Loucy (cell line): Measurements from ENCODE around the gene GNRHR.

Source experiments
- H2AFZ ChIP-seq: fragments of 200-600 bp; sonication (generic); 2 replicates; pipeline ENCODE4 v1.6.0; 2016; ENCODE audit warnings: antibody characterized with exemption, mild to moderate bottlenecking, low read length, moderate library complexity
- H3F3A ChIP-seq: fragments of 200-600 bp; 2 replicates; pipeline ENCODE4 v1.6.0; 2016; ENCODE audit warnings: antibody characterized with exemption, low read depth, mild to moderate bottlenecking
- H3K27me3 ChIP-seq: fragments of 200-600 bp; sonication (generic); 2 replicates; pipeline ENCODE4 v1.6.1; 2014; ENCODE audit warnings: low read length, mild to moderate bottlenecking; ENCODE audit not compliant: insufficient read depth, poor library complexity, severe bottlenecking
- H3K36me3 ChIP-seq: fragments of 200-600 bp; sonication (generic); 2 replicates; pipeline ENCODE4 v1.6.1; 2016; ENCODE audit warnings: low read length; ENCODE audit not compliant: insufficient read depth
- H3K4me1 ChIP-seq: fragments of 200-600 bp; sonication (generic); 2 replicates; pipeline ENCODE4 v1.5.1; 2014; ENCODE audit warnings: low read length, mild to moderate bottlenecking; ENCODE audit not compliant: insufficient read depth, poor library complexity, severe bottlenecking
- H3K4me2 ChIP-seq: fragments of 200-600 bp; sonication (generic); 2 replicates; pipeline ENCODE4 v1.6.0; 2014; ENCODE audit warnings: antibody characterized with exemption, low read length, low read depth, mild to moderate bottlenecking; ENCODE audit not compliant: poor library complexity, severe bottlenecking
- H3K4me3 ChIP-seq: fragments of 200-600 bp; sonication (generic); 2 replicates; pipeline ENCODE4 v1.5.1; 2014; ENCODE audit warnings: low read length, mild to moderate bottlenecking, mixed read lengths; ENCODE audit not compliant: poor library complexity, severe bottlenecking
- H3K79me2 ChIP-seq: fragments of 200-600 bp; sonication (generic); 2 replicates; pipeline ENCODE4 v1.6.1; 2014; ENCODE audit warnings: low read length; ENCODE audit not compliant: insufficient read depth
- H3K9ac ChIP-seq: fragments of 200-600 bp; sonication (generic); 2 replicates; pipeline ENCODE4 v1.6.0; 2014; ENCODE audit warnings: mild to moderate bottlenecking, low read depth, low read length, moderate library complexity; ENCODE audit not compliant: poor library complexity, severe bottlenecking
- H3K9me2 ChIP-seq: fragments of 200-600 bp; sonication (generic); replicated peaks from 2 replicates; pipeline ENCODE4 v1.6.1; 2016; ENCODE audit warnings: low read depth, low read length, mixed read lengths
- H3K9me3 ChIP-seq: fragments of 200-600 bp; sonication (generic); 2 replicates; pipeline ENCODE4 v1.6.1; 2014; ENCODE audit warnings: mild to moderate bottlenecking, antibody characterized with exemption, low read length, low read depth; ENCODE audit not compliant: insufficient read depth
- H4K20me1 ChIP-seq: fragments of 200-600 bp; sonication (generic); 2 replicates; pipeline ENCODE4 v1.6.0; 2014; ENCODE audit warnings: antibody characterized with exemption, low read length, mild to moderate bottlenecking; ENCODE audit not compliant: insufficient read depth, poor library complexity, severe bottlenecking
- EZH2phosphoT487 ChIP-seq: fragments of 200-600 bp; IDR thresholded peaks from 2 replicates; pipeline ENCODE4 v1.6.1; 2018; ENCODE audit warnings: antibody characterized with exemption, mild to moderate bottlenecking, moderate library complexity, borderline replicate concordance
- TF ChIP-seq, protein P1 (sequence below): fragments of 200-600 bp; sonication (generic); conservative IDR thresholded peaks from 2 replicates; pipeline ENCODE4 v1.5.1; 2014; ENCODE audit warnings: mild to moderate bottlenecking, antibody characterized with exemption, low read length

GNRHR gene

DNA sequence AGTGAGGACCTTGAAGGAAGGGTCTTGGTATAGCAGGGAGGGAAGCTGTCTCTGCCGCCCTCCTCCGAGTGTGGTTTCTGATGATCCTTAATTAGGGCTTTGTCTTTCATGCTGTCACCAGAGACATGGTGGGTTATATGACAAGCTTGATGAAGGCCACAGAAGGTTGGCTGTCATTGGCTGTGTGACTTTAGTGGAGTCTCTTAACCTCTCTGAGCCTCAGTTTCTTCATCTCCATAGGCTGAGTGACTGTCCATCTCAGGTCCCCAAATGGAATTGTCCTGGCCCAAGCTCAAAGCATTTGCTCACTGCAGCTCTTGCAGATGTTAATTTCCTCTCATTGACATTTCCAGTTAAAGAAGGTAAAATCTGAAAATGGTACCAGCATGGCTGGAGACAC lies 36.6 kb downstream of the GNRHR start:
- no peaks in the 10 kb centered on the region for H4K20me1 ChIP-seq
- H3K79me2 ChIP-seq, result no peaks in the 10 kb centered on the region
- no peak overlapping the region for H3K4me3 ChIP-seq
- H3K9me3 ChIP-seq, result no peaks in the 10 kb centered on the region
- H3K4me2 ChIP-seq, result no peak overlapping the region
- H3F3A ChIP-seq, result no peaks in the 10 kb centered on the region
- TF ChIP-seq, protein P1, sequence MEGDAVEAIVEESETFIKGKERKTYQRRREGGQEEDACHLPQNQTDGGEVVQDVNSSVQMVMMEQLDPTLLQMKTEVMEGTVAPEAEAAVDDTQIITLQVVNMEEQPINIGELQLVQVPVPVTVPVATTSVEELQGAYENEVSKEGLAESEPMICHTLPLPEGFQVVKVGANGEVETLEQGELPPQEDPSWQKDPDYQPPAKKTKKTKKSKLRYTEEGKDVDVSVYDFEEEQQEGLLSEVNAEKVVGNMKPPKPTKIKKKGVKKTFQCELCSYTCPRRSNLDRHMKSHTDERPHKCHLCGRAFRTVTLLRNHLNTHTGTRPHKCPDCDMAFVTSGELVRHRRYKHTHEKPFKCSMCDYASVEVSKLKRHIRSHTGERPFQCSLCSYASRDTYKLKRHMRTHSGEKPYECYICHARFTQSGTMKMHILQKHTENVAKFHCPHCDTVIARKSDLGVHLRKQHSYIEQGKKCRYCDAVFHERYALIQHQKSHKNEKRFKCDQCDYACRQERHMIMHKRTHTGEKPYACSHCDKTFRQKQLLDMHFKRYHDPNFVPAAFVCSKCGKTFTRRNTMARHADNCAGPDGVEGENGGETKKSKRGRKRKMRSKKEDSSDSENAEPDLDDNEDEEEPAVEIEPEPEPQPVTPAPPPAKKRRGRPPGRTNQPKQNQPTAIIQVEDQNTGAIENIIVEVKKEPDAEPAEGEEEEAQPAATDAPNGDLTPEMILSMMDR, result no peak
- TF ChIP-seq EZH2phosphoT487, result no peak
- H3K4me1 ChIP-seq, result peaks cover 11% of the 10 kb centered on the region
- H3K27me3 ChIP-seq, result no peaks in the 10 kb centered on the region
- no peaks in the 10 kb centered on the region for H3K9me2 ChIP-seq
- no peak overlapping the region for H2AFZ ChIP-seq
- no peak overlapping the region for H3K9ac ChIP-seq
- peaks cover 11% of the 10 kb centered on the region; the same call in 1 of the 2 replicates for H3K36me3 ChIP-seq

DNA sequence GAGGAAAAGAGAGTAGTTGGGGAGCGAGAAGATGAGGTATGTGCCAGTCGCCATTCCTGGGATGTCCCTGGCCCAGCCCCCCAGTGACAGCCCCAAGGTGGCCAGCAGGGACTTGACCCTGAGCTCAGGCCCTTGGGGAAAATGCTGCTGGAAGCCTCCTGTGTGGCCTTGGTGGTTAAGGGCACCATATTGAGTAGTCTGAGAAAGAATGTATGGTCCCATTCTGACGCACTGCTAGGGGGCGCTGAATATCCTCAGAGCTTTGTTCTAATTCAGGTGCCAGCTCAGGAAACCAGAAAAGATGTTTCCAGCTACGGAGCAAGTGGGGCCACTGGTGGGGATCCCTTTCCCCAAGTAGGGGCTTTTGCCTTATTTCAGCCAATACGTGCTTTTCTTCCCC lies 39.2 kb downstream of the GNRHR start:
- Histone ChIP-seq H3K4me1 (peaks cover 11% of the 10 kb centered on the region), H2AFZ (no peak overlapping the region), H3K4me2 (no peak overlapping the region), H3K9ac (no peak overlapping the region), H3K79me2 (no peaks in the 10 kb centered on the region), H4K20me1 (no peaks in the 10 kb centered on the region), H3K36me3 (no peaks in the 10 kb centered on the region), H3K4me3 (no peak overlapping the region), H3K9me3 (no peaks in the 10 kb centered on the region), H3F3A (no peaks in the 10 kb centered on the region), H3K27me3 (no peaks in the 10 kb centered on the region), H3K9me2 (no peaks in the 10 kb centered on the region)
- TF ChIP-seq, protein P1, result 0 out of 2 replicates have a peak, but pooled peaks have one; percentile 18
- no peak for TF ChIP-seq EZH2phosphoT487

DNA sequence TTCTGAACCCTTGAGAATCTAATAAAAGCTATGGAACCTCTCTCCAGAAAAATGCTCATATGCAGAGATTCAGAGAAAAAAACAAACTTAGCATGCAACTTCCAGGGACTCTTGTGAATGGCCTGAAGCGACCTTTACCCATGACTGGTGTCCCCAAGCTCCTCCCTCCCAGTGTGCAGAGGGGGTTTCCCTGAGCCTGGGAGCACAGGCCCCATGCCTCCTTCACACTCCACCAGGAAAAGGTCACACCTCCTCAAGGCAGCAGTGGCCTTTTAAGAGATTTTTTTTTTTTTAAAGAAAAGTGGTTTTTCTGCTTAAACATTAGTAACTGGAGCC lies 40.0 kb downstream of the GNRHR start:
- no peaks in the 10 kb centered on the region for H3K27me3 ChIP-seq
- peaks cover 11% of the 10 kb centered on the region for H3K4me1 ChIP-seq
- no peak overlapping the region for H3K9ac ChIP-seq
- TF ChIP-seq, protein P1, result no peak
- no peak for TF ChIP-seq EZH2phosphoT487
- no peak overlapping the region for H3K4me3 ChIP-seq
- peaks cover 6% of the 10 kb centered on the region; the same call in 1 of the 2 replicates for H3K79me2 ChIP-seq
- H3K9me2 ChIP-seq, result no peaks in the 10 kb centered on the region
- H3K9me3 ChIP-seq, result no peaks in the 10 kb centered on the region
- H2AFZ ChIP-seq, result no peak overlapping the region
- H4K20me1 ChIP-seq, result no peaks in the 10 kb centered on the region
- H3F3A ChIP-seq, result no peaks in the 10 kb centered on the region
- no peaks in the 10 kb centered on the region for H3K36me3 ChIP-seq
- H3K4me2 ChIP-seq, result no peak overlapping the region
